T-cell (primary cell): ENCODE data around the gene TAS2R19. TPM values are rescaled to one million over a fixed set of nuclear protein-coding genes. Genes with fewer than 3 reads are reported as not detected.

Experiments used
- ATAC-seq, 4 experiments: fragments of 200-7000 bp in 3 of 4; fragments of 150-1000 bp in 1 of 4; cut with Tn5 transposase; replicated peaks in 1 of 4; 1 replicate in 3 of 4; 2 replicates in 1 of 4; pipeline ENCODE4 v1.10.0; 2021; ENCODE audit warnings: moderate library complexity in 3 of 4, mild to moderate bottlenecking in 2 of 4, moderate number of reproducible peaks in 1 of 4
- CTCF ChIA-PET, 2 donors: fragments of 300-600 bp; sonication (Branson Sonifier 250); formaldehyde crosslinking; loops; one replicate each; lab custom pipeline; 2022; ENCODE audit warnings: antibody characterized with exemption in 2 of 2; lab: Charles Lee
- POLR2A ChIA-PET, 2 donors: fragments of 300-600 bp; sonication (Branson Sonifier 250); formaldehyde crosslinking; loops; one replicate each; lab custom pipeline; 2022; ENCODE audit warnings: antibody characterized with exemption in 2 of 2; lab: Charles Lee
- DNase-seq, 35 experiments: peaks; one replicate each; pipeline versions ENCODE4 v3.0.0 to v3.0.0-alpha.2; 2013 to 2023
- H3K27ac ChIP-seq: one replicate; pipeline ENCODE4 v1.5.1; 2013; ENCODE audit warnings: low read length
- H3K27me3 ChIP-seq, 2 experiments: replicated peaks in 1 of 2; 1 replicate in 1 of 2; 2 replicates in 1 of 2; pipeline versions ENCODE4 v1.6.1 to v1.7.0; 2013; ENCODE audit warnings: low read length in 1 of 2, mixed read lengths in 1 of 2; ENCODE audit not compliant: control insufficient read depth in 2 of 2, insufficient read depth in 2 of 2; ENCODE audit errors: extremely low read depth in 1 of 2
- H3K36me3 ChIP-seq, 2 donors: 1 replicate in 1 of 2; 2 replicates in 1 of 2; pipeline versions ENCODE4 v1.6.1 to v1.7.0; 2013; ENCODE audit warnings: low read length in 1 of 2; ENCODE audit not compliant: control insufficient read depth in 2 of 2, insufficient read depth in 1 of 2; ENCODE audit errors: extremely low read depth in 1 of 2
- H3K4me1 ChIP-seq, 2 experiments: 1 replicate in 1 of 2; 2 replicates in 1 of 2; pipeline versions ENCODE4 v1.6.1 to v1.7.0; 2013; ENCODE audit warnings: low read length in 2 of 2, mixed read lengths in 1 of 2; ENCODE audit not compliant: insufficient read depth in 2 of 2, control insufficient read depth in 1 of 2; ENCODE audit errors: extremely low read depth in 1 of 2
- H3K4me3 ChIP-seq, 2 donors: 1 replicate in 1 of 2; 2 replicates in 1 of 2; pipeline versions ENCODE4 v1.5.1 to v1.7.0; 2013; ENCODE audit warnings: mild to moderate bottlenecking in 2 of 2, low read length in 1 of 2, moderate library complexity in 1 of 2; ENCODE audit not compliant: control insufficient read depth in 1 of 2; ENCODE audit errors: extremely low read depth in 1 of 2
- H3K9me3 ChIP-seq: 2 replicates; pipeline ENCODE4 v1.7.0; 2013
- H3K27ac Mint-ChIP-seq, 2 donors: one replicate each; pipeline ENCODE4 v1.8.0; 2020 to 2021; ENCODE audit warnings: mild to moderate bottlenecking in 2 of 2, mixed read lengths in 2 of 2
- H3K27me3 Mint-ChIP-seq, 2 donors: one replicate each; pipeline ENCODE4 v1.8.0; 2021 to 2022; ENCODE audit warnings: mixed read lengths in 2 of 2
- H3K36me3 Mint-ChIP-seq: one replicate; pipeline ENCODE4 v1.8.0; 2021; ENCODE audit warnings: mixed read lengths
- H3K4me1 Mint-ChIP-seq, 3 donors: one replicate each; pipeline ENCODE4 v1.8.0; 2020 to 2022; ENCODE audit warnings: mixed read lengths in 3 of 3, mild to moderate bottlenecking in 1 of 3
- H3K4me3 Mint-ChIP-seq, 3 donors: one replicate each; pipeline ENCODE4 v1.8.0; 2020 to 2022; ENCODE audit warnings: mild to moderate bottlenecking in 3 of 3, mixed read lengths in 3 of 3, moderate library complexity in 3 of 3
- H3K9me3 Mint-ChIP-seq, 3 donors: one replicate each; pipeline ENCODE4 v1.8.0; 2020 to 2022; ENCODE audit warnings: mixed read lengths in 3 of 3
- WGBS: methylation state at CpG from one replicate; pipeline ENCODE4 v1.1.5; 2013; ENCODE audit warnings: missing lambda C conversion rate; ENCODE audit not compliant: insufficient coverage; 5-methylcytosine and 5-hydroxymethylcytosine counted together
- total RNA-seq, 35 experiments: library from RNA in 6 of 35; stranded (reverse) in 6 of 35; fragments of 120-200 nt in 1 of 35; gene quantifications; one replicate each; pipeline versions ENCODE4 v1.2.1 to v1.2.4 and lab custom pipeline; 2013 to 2026

Gene TAS2R19
- total RNA-seq, 5 donors from 2014 or later (not counting 1 experiment from before 2014, with no cell fraction given): 1.4 to 6.7 (median 2.4) TPM

- Mint-ChIP-seq H3K4me3 (no peak overlapping the region), H3K27ac (no peak overlapping the region), H3K4me1 (peaks cover 9 to 10% (median 10%) of the 10 kb centered on the region in 3 donors), H3K9me3 (no peaks in the 10 kb centered on the region), H3K36me3 (peaks cover 42% of the 10 kb centered on the region), H3K27me3 (no peaks in the 10 kb centered on the region)
- POLR2A ChIA-PET: interaction anchor here in 1 of 2 donors (0.6 kb wide), 1 partner anchor 152 kb away, joined by 3 read pairs; no protein-coding TSS in a partner anchor
- DNase-seq (no peak), ATAC-seq (no peak)
- CTCF ChIA-PET: no interaction called here
- no peaks in the 10 kb centered on the region for H3K36me3 ChIP-seq
- no peak overlapping the region for H3K4me3 ChIP-seq
- WGBS: 89% methylated on average over 1 of the region's 4 CpGs
- H3K4me1 ChIP-seq: no peaks in the 10 kb centered on the region
- no peak overlapping the region for H3K27ac ChIP-seq
- H3K27me3 ChIP-seq: no peaks in the 10 kb centered on the region
- no peaks in the 10 kb centered on the region for H3K9me3 ChIP-seq
Observed at GRCh38 chr12:11015775-11016430, 6.5 kb downstream of the TAS2R19 start.

GRCh38 chr12:11014234-11014633, 8.2 kb downstream of the TAS2R19 start:
- no peaks in the 10 kb centered on the region for H3K9me3 Mint-ChIP-seq
- DNase-seq (no peak), ATAC-seq (no peak)
- H3K27ac ChIP-seq: no peak overlapping the region
- peaks cover 42% of the 10 kb centered on the region for H3K36me3 Mint-ChIP-seq
- H3K27ac Mint-ChIP-seq: no peak overlapping the region
- H3K4me3 ChIP-seq: no peak overlapping the region
- H3K4me1 Mint-ChIP-seq: peaks cover 9 to 10% (median 10%) of the 10 kb centered on the region in 3 donors
- no peaks in the 10 kb centered on the region for H3K4me1 ChIP-seq
- no peaks in the 10 kb centered on the region for H3K9me3 ChIP-seq
- H3K36me3 ChIP-seq: no peaks in the 10 kb centered on the region
- no peaks in the 10 kb centered on the region for H3K27me3 ChIP-seq
- H3K4me3 Mint-ChIP-seq: no peak overlapping the region
- CTCF ChIA-PET: no interaction called here
- POLR2A ChIA-PET: no interaction called here
- no peaks in the 10 kb centered on the region for H3K27me3 Mint-ChIP-seq

- ChIA-PET POLR2A (no interaction called here), CTCF (no interaction called here)
- H3K36me3 ChIP-seq: no peaks in the 10 kb centered on the region
- Mint-ChIP-seq H3K27me3 (no peaks in the 10 kb centered on the region), H3K4me1 (peaks cover 0 to under 1% (median 0%) of the 10 kb centered on the region in 3 donors), H3K9me3 (no peaks in the 10 kb centered on the region), H3K27ac (no peak overlapping the region), H3K4me3 (no peak overlapping the region), H3K36me3 (peaks cover 29% of the 10 kb centered on the region)
- H3K4me3 ChIP-seq: no peak overlapping the region
- no CpG with 5 or more reads among the region's 1 CpG for WGBS
- H3K9me3 ChIP-seq: no peaks in the 10 kb centered on the region
- H3K4me1 ChIP-seq: no peaks in the 10 kb centered on the region
- no peak for DNase-seq
- H3K27me3 ChIP-seq: no peaks in the 10 kb centered on the region
- no peak for ATAC-seq
- H3K27ac ChIP-seq: no peak overlapping the region
Observed at GRCh38 chr12:11007608-11008007, 14.8 kb downstream of the TAS2R19 start.

- H3K27me3 ChIP-seq: no peaks in the 10 kb centered on the region
- H3K36me3 Mint-ChIP-seq: peaks cover 35% of the 10 kb centered on the region
- H3K27me3 Mint-ChIP-seq: no peaks in the 10 kb centered on the region
- H3K9me3 ChIP-seq: no peaks in the 10 kb centered on the region
- H3K27ac ChIP-seq: no peak within 1 kb of the TSS
- no peak within 1 kb of the TSS for H3K4me3 ChIP-seq
- no peak for DNase-seq
- H3K4me1 ChIP-seq: no peaks in the 10 kb centered on the region
- H3K4me3 Mint-ChIP-seq: no peak within 1 kb of the TSS
- CTCF ChIA-PET: no interaction called here
- H3K9me3 Mint-ChIP-seq: peaks cover 0 to 5% (median 0%) of the 10 kb centered on the region in 3 donors
- H3K36me3 ChIP-seq: no peaks in the 10 kb centered on the region
- no peak for ATAC-seq
- POLR2A ChIA-PET: no interaction called here
- peaks cover 0 to 3% (median 0%) of the 10 kb centered on the region in 3 donors for H3K4me1 Mint-ChIP-seq
- H3K27ac Mint-ChIP-seq: no peak within 1 kb of the TSS
Observed at GRCh38 chr12:10998204-10998603, 24.2 kb downstream of the TAS2R19 start, which contains the start of gene TAS2R20. TSS of gene TAS2R20 (minus strand) at chr12:10998304. CDS start at chr12:10997875, 429 bp downstream.

- WGBS: 87% methylated on average over 3 of the region's 3 CpGs
- Mint-ChIP-seq H3K27ac (no peak overlapping the region), H3K9me3 (peaks cover 0 to 11% (median 10%) of the 10 kb centered on the region in 3 donors), H3K4me1 (peaks cover 0 to 3% (median 0%) of the 10 kb centered on the region in 3 donors), H3K27me3 (no peaks in the 10 kb centered on the region), H3K36me3 (peaks cover 45% of the 10 kb centered on the region), H3K4me3 (no peak overlapping the region)
- no peak overlapping the region for H3K4me3 ChIP-seq
- no peak overlapping the region for H3K27ac ChIP-seq
- no peaks in the 10 kb centered on the region for H3K27me3 ChIP-seq
- H3K36me3 ChIP-seq: peaks cover 0 to 4% of the 10 kb centered on the region in 2 donors
- CTCF ChIA-PET: no interaction called here
- DNase-seq: no peak
- no peak for ATAC-seq
- H3K9me3 ChIP-seq: peaks cover 2% of the 10 kb centered on the region
- POLR2A ChIA-PET: no interaction called here
- no peaks in the 10 kb centered on the region for H3K4me1 ChIP-seq
Observed at GRCh38 chr12:10994307-10994706, 28.1 kb downstream of the TAS2R19 start.

- Histone ChIP-seq H3K4me1 (no peaks in the 10 kb centered on the region), H3K9me3 (peaks cover 2% of the 10 kb centered on the region), H3K27ac (no peak overlapping the region), H3K27me3 (no peaks in the 10 kb centered on the region), H3K36me3 (peaks cover 0 to 4% of the 10 kb centered on the region in 2 donors), H3K4me3 (no peak overlapping the region)
- ATAC-seq (no peak), DNase-seq (no peak)
- Mint-ChIP-seq H3K4me1 (peaks cover 0 to 8% (median 7%) of the 10 kb centered on the region in 3 donors), H3K27me3 (no peaks in the 10 kb centered on the region), H3K9me3 (peaks cover 0 to 11% (median 10%) of the 10 kb centered on the region in 3 donors), H3K27ac (no peak overlapping the region), H3K4me3 (no peak overlapping the region), H3K36me3 (peaks cover 26% of the 10 kb centered on the region)
- CTCF ChIA-PET: no interaction called here
- WGBS: no CpG with 5 or more reads among the region's 2 CpGs
- POLR2A ChIA-PET: interaction anchor here in 1 of 2 donors (0.6 kb wide), 1 partner anchor 289 kb away, joined by 3 read pairs; no protein-coding TSS in a partner anchor
Observed at GRCh38 chr12:10989107-10989506, 33.3 kb downstream of the TAS2R19 start.
